IMR-90 (cell line): ENCODE measurements around the gene OR4N5. TPM values are rescaled to one million over a fixed set of nuclear protein-coding genes. Genes with fewer than 3 reads are reported as not detected.

Experiments
- ATAC-seq: fragments of 200-7000 bp; cut with Tn5 transposase; 2 replicates; pipeline ENCODE4 v1.9.1; 2020; ENCODE audit warnings: low read depth, mild to moderate bottlenecking, moderate library complexity
- BruUV-seq: library from RNA; stranded (reverse); fragments of 400-500 nt; replicated peaks from 2 replicates; lab custom pipeline; 2021; lab: Mats Ljungman, UMichigan
- CTCF ChIA-PET: fragments of 300-600 bp; formaldehyde crosslinking; extraction: SDS; loops from one replicate; lab custom pipeline; 2021; ENCODE audit warnings: antibody characterized with exemption; lab: Yijun Ruan, JAX
- POLR2A ChIA-PET: fragments of 300-600 bp; sonication (Branson Sonifier 250); formaldehyde crosslinking; loops from one replicate; lab custom pipeline; 2022; ENCODE audit warnings: antibody characterized with exemption; ENCODE audit not compliant: unreplicated experiment; lab: Charles Lee
- DNase-seq: peaks from one replicate; pipeline ENCODE4 v3.0.0; 2013
- H2AFZ ChIP-seq: replicated peaks from 2 replicates; pipeline ENCODE3; 2013; ENCODE audit warnings: low read length, mild to moderate bottlenecking; ENCODE audit not compliant: poor library complexity
- H2AK5ac ChIP-seq: 2 replicates; pipeline ENCODE4 v1.6.1; 2013; ENCODE audit warnings: low read depth, low read length, inconsistent platforms
- H2AK9ac ChIP-seq: replicated peaks from 2 replicates; pipeline ENCODE3; 2013; ENCODE audit warnings: mild to moderate bottlenecking, low read depth, low read length, moderate library complexity; ENCODE audit not compliant: poor library complexity
- H2BK120ac ChIP-seq: 2 replicates; pipeline ENCODE4 v1.6.1; 2013; ENCODE audit warnings: low read depth, low read length, inconsistent platforms
- H2BK15ac ChIP-seq: 3 replicates; pipeline ENCODE4 v1.6.1; 2013; ENCODE audit warnings: low read depth, low read length, inconsistent platforms
- H2BK20ac ChIP-seq: 2 replicates; pipeline ENCODE4 v1.6.1; 2013; ENCODE audit warnings: low read depth, mild to moderate bottlenecking, inconsistent platforms, low read length, moderate library complexity
- H2BK5ac ChIP-seq: 2 replicates; pipeline ENCODE4 v1.6.1; 2013; ENCODE audit warnings: mild to moderate bottlenecking, low read depth, low read length, inconsistent platforms; ENCODE audit not compliant: poor library complexity, severe bottlenecking
- H3K14ac ChIP-seq: replicated peaks from 2 replicates; pipeline ENCODE4 v1.6.1; 2013; ENCODE audit warnings: low read depth, low read length, inconsistent platforms
- H3K18ac ChIP-seq: 2 replicates; pipeline ENCODE4 v1.6.1; 2013; ENCODE audit warnings: low read depth, low read length, control low read depth
- H3K23ac ChIP-seq: 2 replicates; pipeline ENCODE4 v1.6.1; 2013; ENCODE audit warnings: low read depth, low read length, inconsistent platforms
- H3K27ac ChIP-seq: 2 replicates; pipeline ENCODE4 v1.5.1; 2013; ENCODE audit warnings: mild to moderate bottlenecking, control low read depth, low read length; ENCODE audit not compliant: insufficient read depth
- H3K27me3 ChIP-seq: 2 replicates; pipeline ENCODE4 v1.6.1; 2013; ENCODE audit warnings: low read length; ENCODE audit not compliant: control insufficient read depth, insufficient read depth
- H3K36me3 ChIP-seq: 2 replicates; pipeline ENCODE4 v1.6.1; 2013; ENCODE audit warnings: low read length, mixed read lengths; ENCODE audit not compliant: control insufficient read depth, insufficient read depth
- H3K4ac ChIP-seq: 2 replicates; pipeline ENCODE4 v1.6.1; 2013; ENCODE audit warnings: low read depth, low read length, inconsistent platforms
- H3K4me1 ChIP-seq: 2 replicates; pipeline ENCODE4 v1.6.1; 2013; ENCODE audit warnings: low read length, mixed read lengths; ENCODE audit not compliant: control insufficient read depth, insufficient read depth
- H3K4me2 ChIP-seq: 2 replicates; pipeline ENCODE4 v1.6.1; 2013; ENCODE audit warnings: low read depth, mild to moderate bottlenecking, control low read depth, low read length, moderate library complexity
- H3K4me3 ChIP-seq: 2 replicates; pipeline ENCODE4 v1.5.1; 2013; ENCODE audit warnings: low read depth, mild to moderate bottlenecking, control low read depth, low read length, moderate library complexity; ENCODE audit not compliant: insufficient read depth
- H3K56ac ChIP-seq: 2 replicates; pipeline ENCODE4 v1.6.1; 2013; ENCODE audit warnings: low read length, inconsistent platforms; ENCODE audit not compliant: insufficient read depth; ENCODE audit errors: extremely low read depth
- H3K79me1 ChIP-seq, 2 experiments: 2 replicates each; pipeline ENCODE4 v1.6.1; 2013; ENCODE audit warnings: low read length in 2 of 2, inconsistent platforms in 1 of 2, low read depth in 1 of 2
- H3K9ac ChIP-seq: 2 replicates; pipeline ENCODE4 v1.6.1; 2013; ENCODE audit warnings: low read depth, low read length, control low read depth
- H3K9me1 ChIP-seq: 2 replicates; pipeline ENCODE4 v1.6.1; 2013; ENCODE audit warnings: low read length, inconsistent platforms; ENCODE audit not compliant: insufficient read depth
- H3K9me3 ChIP-seq: 2 replicates; pipeline ENCODE4 v1.6.1; 2013; ENCODE audit warnings: low read length; ENCODE audit not compliant: control insufficient read depth, insufficient read depth
- H4K20me1 ChIP-seq: 2 replicates; pipeline ENCODE4 v1.6.1; 2013; ENCODE audit warnings: low read length, inconsistent platforms; ENCODE audit not compliant: insufficient read depth
- H4K5ac ChIP-seq: 2 replicates; pipeline ENCODE4 v1.6.1; 2013; ENCODE audit warnings: mild to moderate bottlenecking, low read depth, low read length, control low read depth
- H4K8ac ChIP-seq, 2 experiments: 2 replicates each; pipeline ENCODE4 v1.6.1; 2013; ENCODE audit warnings: low read depth in 2 of 2, low read length in 2 of 2, control low read depth in 1 of 2, inconsistent platforms in 1 of 2
- H4K91ac ChIP-seq: 2 replicates; pipeline ENCODE4 v1.6.1; 2013; ENCODE audit warnings: low read depth, low read length, inconsistent platforms; ENCODE audit not compliant: insufficient read depth
- BHLHE40 ChIP-seq: fragments of 150-350 bp; IDR thresholded peaks from 2 replicates; pipeline ENCODE4 v1.6.1; 2016; ENCODE audit warnings: mild to moderate bottlenecking, low read depth, low read length
- CEBPB ChIP-seq: IDR thresholded peaks from 2 replicates; pipeline ENCODE4 v1.6.1; 2012; ENCODE audit warnings: low read depth, low read length, improper control_type of control experiment
- CHD1 ChIP-seq: IDR thresholded peaks from 2 replicates; pipeline ENCODE4 v1.6.1; 2012; ENCODE audit warnings: low read depth, low read length, improper control_type of control experiment
- CTCF ChIP-seq: conservative IDR thresholded peaks from 2 replicates; pipeline ENCODE4 v1.5.1; 2012; ENCODE audit warnings: mild to moderate bottlenecking, low read depth, low read length, improper control_type of control experiment
- ELK1 ChIP-seq: fragments of 150-350 bp; IDR thresholded peaks from 2 replicates; pipeline ENCODE4 v1.6.1; 2016; ENCODE audit warnings: low read depth, mild to moderate bottlenecking, low read length, moderate library complexity, borderline replicate concordance
- FOS ChIP-seq: fragments of 150-350 bp; IDR thresholded peaks from 2 replicates; pipeline ENCODE4 v1.6.1; 2016; ENCODE audit warnings: low read depth, low read length
- MAFK ChIP-seq: IDR thresholded peaks from 2 replicates; pipeline ENCODE4 v1.6.1; 2012; ENCODE audit warnings: low read depth, low read length, improper control_type of control experiment
- MAZ ChIP-seq: IDR thresholded peaks from 2 replicates; pipeline ENCODE4 v1.6.1; 2012; ENCODE audit warnings: low read depth, mild to moderate bottlenecking, low read length, improper control_type of control experiment, moderate library complexity, borderline replicate concordance
- MXI1 ChIP-seq: IDR thresholded peaks from 2 replicates; pipeline ENCODE4 v1.6.1; 2012; ENCODE audit warnings: low read depth, mild to moderate bottlenecking, low read length, moderate library complexity, borderline replicate concordance
- NFE2L2 ChIP-seq: fragments of 150-350 bp; IDR thresholded peaks from 2 replicates; pipeline ENCODE4 v1.6.1; 2016; ENCODE audit warnings: low read depth, mild to moderate bottlenecking, low read length
- POLR2A ChIP-seq: IDR thresholded peaks from 2 replicates; pipeline ENCODE4 v1.6.1; 2012; ENCODE audit warnings: mild to moderate bottlenecking, low read depth, low read length
- RAD21 ChIP-seq: IDR thresholded peaks from 2 replicates; pipeline ENCODE4 v1.6.1; 2012; ENCODE audit warnings: low read length, improper control_type of control experiment
- RCOR1 ChIP-seq: IDR thresholded peaks from 2 replicates; pipeline ENCODE4 v1.6.1; 2012; ENCODE audit warnings: mild to moderate bottlenecking, low read length, improper control_type of control experiment; ENCODE audit not compliant: insufficient replicate concordance
- RFX5 ChIP-seq: IDR thresholded peaks from 2 replicates; pipeline ENCODE4 v1.8.0; 2012; ENCODE audit warnings: low read depth, mild to moderate bottlenecking, low read length, moderate library complexity
- SMC3 ChIP-seq: fragments of 150-350 bp; IDR thresholded peaks from 2 replicates; pipeline ENCODE4 v1.6.1; 2016; ENCODE audit warnings: low read depth, mild to moderate bottlenecking, antibody characterized with exemption, low read length, moderate library complexity
- USF2 ChIP-seq: fragments of 150-350 bp; IDR thresholded peaks from 2 replicates; pipeline ENCODE4 v1.6.1; 2017; ENCODE audit warnings: mild to moderate bottlenecking, antibody characterized with exemption, low read length, low read depth
- WGBS, 2 experiments: methylation state at CpG; one replicate each; pipeline versions ENCODE4 v1.1.5 to v1.1.7; 2013; ENCODE audit warnings: missing lambda C conversion rate in 2 of 2; ENCODE audit not compliant: insufficient read length in 1 of 2; ENCODE audit errors: extremely low coverage in 2 of 2; 5-methylcytosine and 5-hydroxymethylcytosine counted together
- dilution Hi-C: fragments of 300-500 bp; cut with HindIII; formaldehyde crosslinking; loops from one replicate; pipeline ENCODE4 v1.14.3; 2018; ENCODE audit warnings: low sequenced_read_pairs; ENCODE audit not compliant: unreplicated experiment
- in situ Hi-C: fragments of 300-500 bp; cut with MboI; formaldehyde crosslinking; loops from 3 replicates; pipeline ENCODE4 v1.14.3; 2019; ENCODE audit warnings: low sequenced_read_pairs, inconsistent platforms, mixed read lengths
- intact Hi-C: fragments of 100-400 bp; cut with micrococcal nuclease; formaldehyde crosslinking; loops from 2 replicates; pipeline ENCODE4 v1.10.0; 2022
- polyA plus RNA-seq, 3 experiments: library from polyadenylated mRNA; depleted of rRNA; stranded (reverse); fragments of >200 nt; gene quantifications; 2 replicates each; pipeline ENCODE4 v1.2.3, GENCODE V29; 2012; ENCODE audit warnings: low replicate concordance in 1 of 3
- total RNA-seq: library from RNA; depleted of rRNA; stranded (reverse); fragments of >200 nt; gene quantifications from 2 replicates; pipeline ENCODE4 v1.2.3, GENCODE V29; 2012

Gene OR4N5
- total and polyA plus RNA-seq, 2 of the 4 experiments (the other 2 are of a cell fraction) = not detected

GRCh38 chr14:20092050-20092449, 46.6 kb upstream of the OR4N5 start:
- CTCF ChIA-PET = no interaction called here
- no TSS peak for BruUV-seq
- no peak overlapping the region for H3K23ac ChIP-seq
- in situ Hi-C loops = no loop called here
- H2AFZ ChIP-seq = no peak overlapping the region
- H3K4me1 ChIP-seq = no peaks in the 10 kb centered on the region
- no peaks in the 10 kb centered on the region for H3K9me1 ChIP-seq
- H3K9me3 ChIP-seq = no peaks in the 10 kb centered on the region
- no peak overlapping the region for H3K4me3 ChIP-seq
- H3K4ac ChIP-seq = no peak overlapping the region
- no peak overlapping the region for H3K4me2 ChIP-seq
- H3K36me3 ChIP-seq = no peaks in the 10 kb centered on the region
- no peak overlapping the region for H3K18ac ChIP-seq
- POLR2A ChIA-PET = no interaction called here
- no peak for ATAC-seq
- no peak overlapping the region for H3K9ac ChIP-seq
- no peaks in the 10 kb centered on the region for H3K79me1 ChIP-seq
- no peak for DNase-seq
- no peak overlapping the region for H3K14ac ChIP-seq
- no peak overlapping the region for H2BK120ac ChIP-seq
- H2AK5ac ChIP-seq = no peak overlapping the region
- no peak overlapping the region for H4K5ac ChIP-seq
- no CpG with 5 or more reads among the region's 4 CpGs for WGBS, 2 experiments
- no peak overlapping the region for H4K91ac ChIP-seq
- H2BK5ac ChIP-seq = no peak overlapping the region
- no peak overlapping the region for H4K8ac ChIP-seq
- H2BK15ac ChIP-seq = no peak overlapping the region
- H4K20me1 ChIP-seq = no peaks in the 10 kb centered on the region
- no peak overlapping the region for H3K27ac ChIP-seq
- no peaks in the 10 kb centered on the region for H3K27me3 ChIP-seq
- TF ChIP-seq RFX5 (no peak), ELK1 (no peak), CTCF (no peak), MAFK (no peak), USF2 (no peak), SMC3 (no peak), MXI1 (no peak), FOS (no peak), BHLHE40 (no peak), NFE2L2 (no peak), CEBPB (no peak), POLR2A (no peak), MAZ (no peak), CHD1 (no peak), RCOR1 (no peak), RAD21 (no peak)
- intact Hi-C loops = no loop called here
- no peak overlapping the region for H2BK20ac ChIP-seq
- dilution Hi-C loops = no loop called here
- H3K56ac ChIP-seq = no peak overlapping the region
- H2AK9ac ChIP-seq = no peak overlapping the region
